Thoracic aorta (tissue), 2 donors: ENCODE measurements around the gene DGKD. TPM values are rescaled to one million over a fixed set of nuclear protein-coding genes. Genes with fewer than 3 reads are reported as not detected.

ENCODE experiments used
- ATAC-seq: fragments of 150-250 bp; one replicate; pipeline ENCODE4 v1.8.0; 2017; ENCODE audit warnings: low read depth; ENCODE audit not compliant: insufficient number of reproducible peaks, low FRiP score
- DNase-seq: peaks from one replicate; pipeline ENCODE4 v3.0.0-alpha.2; 2020; ENCODE audit warnings: low spot score
- H3K27ac ChIP-seq, 2 donors: fragments of 200-600 bp; sonication (generic); 1 replicate in 1 of 2; 2 replicates in 1 of 2; pipeline ENCODE4 v1.5.1; 2016; ENCODE audit warnings: mild to moderate bottlenecking in 2 of 2, moderate library complexity in 2 of 2
- H3K27me3 ChIP-seq: fragments of 200-600 bp; sonication (generic); replicated peaks from 2 replicates; pipeline ENCODE4 v1.6.0; 2016; ENCODE audit warnings: mild to moderate bottlenecking; ENCODE audit not compliant: insufficient read depth
- H3K36me3 ChIP-seq: fragments of 200-600 bp; sonication (generic); one replicate; pipeline ENCODE4 v1.5.1; 2016
- H3K4me1 ChIP-seq, 2 donors: fragments of 200-600 bp; sonication (generic); 1 replicate in 1 of 2; 2 replicates in 1 of 2; pipeline versions ENCODE4 v1.5.1 to v1.6.0; 2016; ENCODE audit warnings: low read depth in 2 of 2, mild to moderate bottlenecking in 1 of 2; ENCODE audit not compliant: control insufficient read depth in 1 of 2
- H3K4me3 ChIP-seq: fragments of 200-600 bp; sonication (generic); 2 replicates; pipeline ENCODE4 v1.5.1; 2016; ENCODE audit warnings: mild to moderate bottlenecking
- H3K9me3 ChIP-seq: fragments of 200-600 bp; sonication (generic); 2 replicates; pipeline ENCODE4 v1.5.1; 2016
- CTCF ChIP-seq: fragments of 200-600 bp; sonication (generic); IDR thresholded peaks from one replicate; pipeline ENCODE4 v1.5.1; 2019; ENCODE audit warnings: antibody characterized with exemption
- total RNA-seq, 2 donors: library from RNA; depleted of rRNA; stranded (reverse); fragments of >200 nt; gene quantifications; one replicate each; pipeline versions ENCODE4 v1.1.0 to v1.2.3, GENCODE V29; 2016

Gene DGKD
- total RNA-seq, 2 donors from 2014 or later = 47.3 to 47.9 TPM

DNA sequence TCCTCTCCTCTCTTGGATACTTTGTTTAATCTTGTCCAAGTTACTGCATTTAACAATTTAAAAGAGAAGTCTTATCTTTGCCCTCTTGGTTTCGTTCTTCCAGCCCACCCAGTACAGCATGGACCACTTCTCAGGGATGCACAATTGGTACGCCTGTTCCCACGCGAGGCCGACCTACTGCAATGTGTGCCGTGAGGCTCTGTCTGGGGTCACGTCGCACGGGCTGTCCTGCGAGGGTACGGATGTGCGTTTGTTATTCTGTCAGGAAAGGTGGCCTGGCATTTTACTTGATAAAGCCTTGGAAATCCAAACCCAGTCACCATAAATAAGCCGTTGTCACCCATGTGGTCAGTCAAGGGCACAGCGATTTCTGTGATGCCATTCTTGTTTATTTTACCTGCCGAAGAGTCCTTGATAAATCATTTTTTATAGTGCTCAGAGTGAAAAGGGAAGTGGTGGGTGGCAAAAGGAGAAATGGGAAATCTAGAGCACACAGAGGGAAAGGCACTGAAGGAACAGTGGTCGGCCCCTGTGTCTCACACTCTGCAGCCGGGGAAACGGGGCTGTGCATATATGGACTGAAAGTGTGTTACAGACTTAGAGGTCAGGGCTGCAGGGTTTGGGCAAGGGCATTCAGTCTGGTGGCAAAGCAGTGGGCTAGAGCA lies 80.5 kb downstream of the DGKD start:
- DNase-seq = no peak
- no peak overlapping the region for H3K4me3 ChIP-seq
- TF ChIP-seq CTCF = no peak
- peaks cover 3 to 14% of the 10 kb centered on the region in 2 donors for H3K4me1 ChIP-seq
- H3K9me3 ChIP-seq = no peaks in the 10 kb centered on the region
- no peaks in the 10 kb centered on the region for H3K27me3 ChIP-seq
- H3K27ac ChIP-seq = no peak overlapping the region
- no peak for ATAC-seq
- H3K36me3 ChIP-seq = peaks cover 22% of the 10 kb centered on the region

GRCh38 chr2:233435436-233436190 lies 81.3 kb downstream of the DGKD start:
- ATAC-seq (no peak), DNase-seq (no peak)
- H3K4me1 ChIP-seq = peaks cover 0 to 7% of the 10 kb centered on the region in 2 donors
- no peak overlapping the region for H3K4me3 ChIP-seq
- no peak overlapping the region for H3K27ac ChIP-seq
- no peaks in the 10 kb centered on the region for H3K9me3 ChIP-seq
- no peak for TF ChIP-seq CTCF
- peaks cover 22% of the 10 kb centered on the region for H3K36me3 ChIP-seq
- H3K27me3 ChIP-seq = no peaks in the 10 kb centered on the region

GRCh38 chr2:233436191-233436581 lies 81.9 kb downstream of the DGKD start:
- H3K9me3 ChIP-seq = no peaks in the 10 kb centered on the region
- ATAC-seq (no peak), DNase-seq (no peak)
- H3K36me3 ChIP-seq = peaks cover 22% of the 10 kb centered on the region
- no peak overlapping the region for H3K27ac ChIP-seq
- no peaks in the 10 kb centered on the region for H3K27me3 ChIP-seq
- no peak for TF ChIP-seq CTCF
- H3K4me3 ChIP-seq = no peak overlapping the region
- peaks cover 0 to under 1% of the 10 kb centered on the region in 2 donors for H3K4me1 ChIP-seq

- peaks cover 22% of the 10 kb centered on the region for H3K36me3 ChIP-seq
- no peak for TF ChIP-seq CTCF
Observed at GRCh38 chr2:233436691-233437438, 82.6 kb downstream of the DGKD start.

GRCh38 chr2:233437439-233437955 lies 83.2 kb downstream of the DGKD start:
- Histone ChIP-seq H3K4me1 (no peaks in the 10 kb centered on the region), H3K27me3 (no peaks in the 10 kb centered on the region), H3K27ac (no peak overlapping the region), H3K9me3 (no peaks in the 10 kb centered on the region), H3K4me3 (no peak overlapping the region), H3K36me3 (peaks cover 24% of the 10 kb centered on the region)
- DNase-seq = no peak
- TF ChIP-seq CTCF = no peak
- no peak for ATAC-seq

More at GRCh38 chr2:233436691-233437438, 82.6 kb downstream of the DGKD start:
- Histone ChIP-seq H3K9me3 (no peaks in the 10 kb centered on the region), H3K27me3 (no peaks in the 10 kb centered on the region), H3K4me1 (no peaks in the 10 kb centered on the region), H3K27ac (no peak overlapping the region), H3K4me3 (no peak overlapping the region)
- DNase-seq = no peak
- no peak for ATAC-seq
